Breast epithelium (tissue), 4 donors: Measurements from ENCODE around the gene TMEM222. TPM values are rescaled to one million over a fixed set of nuclear protein-coding genes. Genes with fewer than 3 reads are reported as not detected.

Source experiments
- DNase-seq, 2 donors: peaks; one replicate each; pipeline ENCODE4 v3.0.0-alpha.2; 2019; ENCODE audit warnings: low spot score in 2 of 2
- H3K27ac ChIP-seq, 2 donors: fragments of 200-600 bp; sonication (generic) in 1 of 2; one replicate each; pipeline ENCODE4 v1.5.1; 2016 to 2019; ENCODE audit warnings: mild to moderate bottlenecking in 1 of 2
- H3K27me3 ChIP-seq, 2 donors: fragments of 200-600 bp; sonication (generic) in 1 of 2; one replicate each; pipeline versions ENCODE4 v1.5.1 to v1.6.0; 2017 to 2019; ENCODE audit warnings: control low read depth in 1 of 2, mild to moderate bottlenecking in 1 of 2
- H3K36me3 ChIP-seq: fragments of 200-600 bp; one replicate; pipeline ENCODE4 v1.5.1; 2019
- H3K4me1 ChIP-seq, 2 donors: fragments of 200-600 bp; sonication (generic); one replicate each; pipeline ENCODE4 v1.5.1; 2016 to 2019; ENCODE audit warnings: control low read depth in 1 of 2
- H3K4me3 ChIP-seq, 3 donors: fragments of 200-600 bp; sonication (generic); 1 replicate in 2 of 3; 2 replicates in 1 of 3; pipeline ENCODE4 v1.5.1; 2016 to 2019; ENCODE audit warnings: mild to moderate bottlenecking in 3 of 3, moderate library complexity in 2 of 3
- H3K9me3 ChIP-seq, 2 donors: fragments of 200-600 bp; sonication (generic) in 1 of 2; one replicate each; pipeline ENCODE4 v1.5.1; 2016 to 2019; ENCODE audit warnings: control low read depth in 1 of 2
- POLR2A ChIP-seq: fragments of 450-650 bp; IDR thresholded peaks from one replicate; pipeline ENCODE4 v1.6.1; 2016; ENCODE audit warnings: antibody characterized with exemption, mild to moderate bottlenecking, moderate library complexity
- POLR2AphosphoS5 ChIP-seq, 3 donors: sonication (generic); formaldehyde crosslinking; IDR thresholded peaks; one replicate each; pipeline ENCODE4 v1.6.1; 2017; ENCODE audit warnings: antibody characterized with exemption in 3 of 3
- intact Hi-C: fragments of 100-400 bp; cut with DNase I; formaldehyde crosslinking; loops from one replicate; pipeline ENCODE4 v1.15.1; 2023; ENCODE audit warnings: low total_unique reads
- total RNA-seq, 3 donors: library from RNA; depleted of rRNA; stranded (reverse); fragments of >200 nt; gene quantifications; one replicate each; pipeline ENCODE4 v1.1.0, GENCODE V29; 2016
- TF ChIP-seq, protein P1 (sequence below), 3 donors: fragments of 450-650 bp; IDR thresholded peaks; one replicate each; pipeline ENCODE4 v1.5.1; 2016 to 2017; ENCODE audit warnings: antibody characterized with exemption in 3 of 3, mild to moderate bottlenecking in 3 of 3, moderate library complexity in 3 of 3

Gene TMEM222
- total RNA-seq, 3 donors from 2014 or later: 20.0 to 28.0 (median 26.5) TPM

DNA sequence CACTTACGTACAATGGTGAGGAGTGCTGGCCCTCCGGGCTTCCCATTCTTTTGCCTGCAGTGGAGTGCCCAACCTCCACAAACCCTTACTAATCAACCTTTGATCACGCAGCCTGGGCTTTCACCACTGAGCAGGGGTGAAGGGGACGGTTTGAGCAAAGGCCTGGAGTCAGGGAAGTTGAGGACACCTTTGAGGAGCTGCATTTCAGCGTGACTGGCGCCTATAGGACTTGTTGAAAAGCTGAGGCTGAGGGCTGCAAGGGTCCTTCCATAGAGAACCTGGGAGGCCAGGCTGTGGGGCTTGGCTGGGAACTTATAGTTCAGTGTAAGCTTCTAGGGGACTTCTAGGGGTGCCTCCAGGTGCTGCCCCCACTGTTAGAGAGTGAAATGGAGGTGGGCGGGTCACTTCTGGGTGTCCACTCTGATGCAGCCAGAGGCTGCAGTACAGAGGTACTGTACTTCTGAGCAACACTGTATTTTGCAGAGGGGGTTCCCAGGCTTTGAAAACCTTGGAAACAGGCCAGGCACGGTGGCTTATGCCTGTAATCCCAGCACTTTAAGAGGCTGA is 29.7 kb downstream of the TMEM222 start:
- no peak for TF ChIP-seq POLR2A
- TF ChIP-seq, protein P1, sequence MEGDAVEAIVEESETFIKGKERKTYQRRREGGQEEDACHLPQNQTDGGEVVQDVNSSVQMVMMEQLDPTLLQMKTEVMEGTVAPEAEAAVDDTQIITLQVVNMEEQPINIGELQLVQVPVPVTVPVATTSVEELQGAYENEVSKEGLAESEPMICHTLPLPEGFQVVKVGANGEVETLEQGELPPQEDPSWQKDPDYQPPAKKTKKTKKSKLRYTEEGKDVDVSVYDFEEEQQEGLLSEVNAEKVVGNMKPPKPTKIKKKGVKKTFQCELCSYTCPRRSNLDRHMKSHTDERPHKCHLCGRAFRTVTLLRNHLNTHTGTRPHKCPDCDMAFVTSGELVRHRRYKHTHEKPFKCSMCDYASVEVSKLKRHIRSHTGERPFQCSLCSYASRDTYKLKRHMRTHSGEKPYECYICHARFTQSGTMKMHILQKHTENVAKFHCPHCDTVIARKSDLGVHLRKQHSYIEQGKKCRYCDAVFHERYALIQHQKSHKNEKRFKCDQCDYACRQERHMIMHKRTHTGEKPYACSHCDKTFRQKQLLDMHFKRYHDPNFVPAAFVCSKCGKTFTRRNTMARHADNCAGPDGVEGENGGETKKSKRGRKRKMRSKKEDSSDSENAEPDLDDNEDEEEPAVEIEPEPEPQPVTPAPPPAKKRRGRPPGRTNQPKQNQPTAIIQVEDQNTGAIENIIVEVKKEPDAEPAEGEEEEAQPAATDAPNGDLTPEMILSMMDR (IDR thresholded peaks at IDR 0.05): no peak
- Histone ChIP-seq H3K27ac (peak overlapping the region in 1 of 2 donors; percentile 32), H3K9me3 (no peaks in the 10 kb centered on the region), H3K4me3 (peak overlapping the region in 1 of 3 donors; percentile 74), H3K27me3 (no peaks in the 10 kb centered on the region), H3K4me1 (peaks cover 0 to 4% of the 10 kb centered on the region in 2 donors), H3K36me3 (no peaks in the 10 kb centered on the region)
- DNase-seq: no peak
- intact Hi-C loops: no loop called here

DNA sequence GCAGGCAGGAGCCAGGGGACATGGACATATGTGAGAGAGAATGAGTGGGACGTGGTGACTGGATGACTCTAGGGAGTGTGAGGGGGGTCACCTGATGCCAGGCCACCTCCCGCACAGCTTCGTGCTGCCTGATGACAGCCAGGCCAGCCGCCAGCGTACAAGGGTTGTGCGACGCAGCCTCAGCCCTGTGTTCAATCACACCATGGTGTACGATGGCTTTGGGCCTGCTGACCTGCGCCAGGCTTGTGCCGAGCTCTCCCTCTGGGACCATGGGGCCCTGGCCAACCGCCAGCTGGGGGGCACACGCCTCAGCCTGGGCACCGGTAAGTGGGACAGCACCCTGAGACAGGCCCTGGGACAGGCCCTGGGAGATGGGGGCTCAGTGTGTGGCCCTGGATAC is 31.2 kb downstream of the TMEM222 start:
- intact Hi-C loops: no loop called here
- Histone ChIP-seq H3K27ac (no peak overlapping the region), H3K36me3 (no peaks in the 10 kb centered on the region), H3K27me3 (no peaks in the 10 kb centered on the region), H3K4me3 (no peak overlapping the region), H3K4me1 (peaks cover 0 to 4% of the 10 kb centered on the region in 2 donors), H3K9me3 (no peaks in the 10 kb centered on the region)
- TF ChIP-seq POLR2A (no peak), POLR2AphosphoS5 (IDR thresholded peaks at IDR 0.05) (no peak)
- TF ChIP-seq, protein P1 (IDR thresholded peaks at IDR 0.05): no peak
- DNase-seq: no peak

DNA sequence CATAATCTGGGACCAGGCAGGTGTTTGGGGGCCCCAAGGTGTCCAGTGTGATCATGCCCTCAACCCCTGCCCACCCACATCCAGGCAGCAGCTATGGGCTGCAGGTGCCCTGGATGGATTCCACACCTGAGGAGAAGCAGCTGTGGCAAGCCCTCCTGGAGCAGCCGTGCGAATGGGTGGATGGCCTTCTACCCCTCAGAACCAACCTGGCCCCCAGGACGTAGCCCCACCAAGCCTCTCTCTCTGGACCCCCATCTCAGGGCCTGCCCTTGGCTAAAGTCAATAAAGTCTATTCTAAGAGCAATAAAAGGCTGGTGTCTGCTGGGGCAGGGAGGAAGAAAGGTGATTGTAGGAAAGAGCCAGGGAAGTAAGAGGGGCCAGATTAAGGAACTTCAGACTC is 31.7 kb downstream of the TMEM222 start:
- Histone ChIP-seq H3K27ac (no peak overlapping the region), H3K27me3 (no peaks in the 10 kb centered on the region), H3K36me3 (no peaks in the 10 kb centered on the region), H3K9me3 (no peaks in the 10 kb centered on the region), H3K4me3 (no peak overlapping the region), H3K4me1 (peaks cover 0 to 4% of the 10 kb centered on the region in 2 donors)
- no peak for DNase-seq
- no peak for TF ChIP-seq POLR2A
- no peak for TF ChIP-seq POLR2AphosphoS5 (IDR thresholded peaks at IDR 0.05)
- TF ChIP-seq, protein P1 (IDR thresholded peaks at IDR 0.05): no peak
- intact Hi-C loops: no loop called here

DNA sequence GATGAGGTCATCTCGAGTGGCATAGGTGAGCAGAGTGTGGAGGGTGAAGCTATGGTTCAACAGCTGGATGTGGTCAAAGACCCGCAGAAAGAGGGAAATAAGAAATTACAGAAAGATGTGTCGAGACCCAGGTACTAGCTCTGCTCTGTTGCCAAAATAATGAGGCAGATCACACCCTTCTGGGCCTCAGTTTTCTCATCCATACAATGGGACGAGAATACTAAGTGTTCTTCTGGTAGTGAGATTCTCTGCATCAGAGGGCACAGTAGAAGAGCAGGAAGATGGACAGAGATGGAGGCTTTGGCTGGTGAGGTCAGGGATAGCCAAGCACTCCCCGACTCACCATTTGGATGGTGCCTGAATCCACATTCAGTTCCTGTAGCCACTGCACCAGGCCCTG is 33.7 kb downstream of the TMEM222 start:
- TF ChIP-seq POLR2AphosphoS5 (IDR thresholded peaks at IDR 0.05) (no peak), POLR2A (no peak)
- TF ChIP-seq, protein P1 (IDR thresholded peaks at IDR 0.05): no peak
- H3K4me1 ChIP-seq: no peaks in the 10 kb centered on the region
- H3K36me3 ChIP-seq: no peaks in the 10 kb centered on the region
- DNase-seq: no peak
- no peak overlapping the region for H3K27ac ChIP-seq
- no peaks in the 10 kb centered on the region for H3K27me3 ChIP-seq
- no peak overlapping the region for H3K4me3 ChIP-seq
- no peaks in the 10 kb centered on the region for H3K9me3 ChIP-seq
- intact Hi-C loops: no loop called here

DNA sequence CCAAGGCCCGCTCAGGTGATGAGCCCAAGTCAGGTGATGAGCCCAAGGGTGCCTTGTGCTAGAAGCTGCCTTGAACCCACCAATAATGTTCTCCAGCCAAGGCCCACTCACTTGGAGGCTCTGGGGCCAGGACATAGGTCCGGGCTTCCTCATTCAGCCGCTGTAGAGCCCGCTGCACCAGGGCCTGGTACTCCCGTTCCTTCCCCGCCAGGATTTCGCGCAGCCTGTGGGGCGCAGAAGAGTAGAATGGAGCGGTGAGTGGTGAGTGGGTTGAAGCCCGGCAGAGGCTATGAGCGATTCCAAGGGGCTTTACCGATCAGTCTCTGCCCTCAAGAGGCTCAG is 34.3 kb downstream of the TMEM222 start:
- no peaks in the 10 kb centered on the region for H3K27me3 ChIP-seq
- no peak for TF ChIP-seq POLR2AphosphoS5 (IDR thresholded peaks at IDR 0.05)
- TF ChIP-seq POLR2A: no peak
- TF ChIP-seq, protein P1 (IDR thresholded peaks at IDR 0.05): no peak
- H3K4me1 ChIP-seq: no peaks in the 10 kb centered on the region
- no peaks in the 10 kb centered on the region for H3K36me3 ChIP-seq
- intact Hi-C loops: no loop called here
- H3K4me3 ChIP-seq: no peak overlapping the region
- no peak for DNase-seq
- H3K27ac ChIP-seq: no peak overlapping the region
- no peaks in the 10 kb centered on the region for H3K9me3 ChIP-seq
